Measurements from ENCODE around the gene TCEA3.

- TF ChIP-seq CTCF (IDR thresholded peaks at IDR 0.05) (no peak), POLR2A (IDR thresholded peaks at IDR 0.05) (no peak)
These were observed 22.1 kb downstream of the TCEA3 start for GRCh38 chr1:23402286-23403037.

Data from uterus (tissue), 2 donors.